Nephron progenitor cell (in vitro differentiated cells): ENCODE data around the gene HSD17B1.

Experiments used
- DNase-seq: peaks from one replicate; pipeline ENCODE4 v3.0.0; 2021
- H3K27ac Mint-ChIP-seq: 2 replicates; pipeline ENCODE4 v1.8.0; 2021; ENCODE audit warnings: mild to moderate bottlenecking, moderate library complexity, mixed read lengths
- H3K27me3 Mint-ChIP-seq: 2 replicates; pipeline ENCODE4 v1.8.0; 2021; ENCODE audit warnings: mild to moderate bottlenecking, low read depth, mixed read lengths; ENCODE audit not compliant: poor library complexity
- H3K36me3 Mint-ChIP-seq: 2 replicates; pipeline ENCODE4 v1.8.0; 2021; ENCODE audit warnings: low read depth, mixed read lengths
- H3K4me1 Mint-ChIP-seq: 2 replicates; pipeline ENCODE4 v1.8.0; 2021; ENCODE audit warnings: mixed read lengths
- H3K4me3 Mint-ChIP-seq: 2 replicates; pipeline ENCODE4 v1.8.0; 2021; ENCODE audit warnings: mild to moderate bottlenecking, moderate library complexity, mixed read lengths
- H3K9me3 Mint-ChIP-seq: 2 replicates; pipeline ENCODE4 v1.8.0; 2021; ENCODE audit warnings: mild to moderate bottlenecking, moderate library complexity, mixed read lengths
- TF ChIP-seq, protein P1 (sequence below): fragments of 200-600 bp; sonication (generic); IDR thresholded peaks from 2 replicates; pipeline ENCODE4 v1.5.0; 2021; ENCODE audit warnings: antibody characterized with exemption

Gene HSD17B1

DNA sequence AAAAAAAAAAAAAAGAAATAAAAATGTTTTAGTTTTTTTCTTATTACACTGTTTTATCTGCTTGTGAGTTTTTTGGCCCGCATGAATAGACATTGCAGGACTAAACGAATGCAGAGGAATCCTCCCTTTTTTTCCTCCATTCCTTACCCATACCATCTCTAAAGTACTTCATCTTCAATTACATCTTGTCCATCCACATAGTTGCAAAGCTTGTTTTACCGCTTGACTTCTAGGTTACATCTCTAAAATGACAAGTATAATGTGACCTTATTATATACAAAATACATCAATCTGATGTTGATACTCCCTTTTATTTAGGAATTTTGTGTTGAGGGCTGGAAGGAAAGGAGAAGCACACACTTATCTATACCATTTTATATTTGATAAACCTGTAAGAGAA is 43.7 kb downstream of the HSD17B1 start:
- H3K27ac Mint-ChIP-seq: no peak overlapping the region
- no peak overlapping the region for H3K4me3 Mint-ChIP-seq
- H3K27me3 Mint-ChIP-seq: no peaks in the 10 kb centered on the region
- no peaks in the 10 kb centered on the region for H3K9me3 Mint-ChIP-seq
- H3K36me3 Mint-ChIP-seq: peaks cover 26% of the 10 kb centered on the region
- TF ChIP-seq, protein P1, sequence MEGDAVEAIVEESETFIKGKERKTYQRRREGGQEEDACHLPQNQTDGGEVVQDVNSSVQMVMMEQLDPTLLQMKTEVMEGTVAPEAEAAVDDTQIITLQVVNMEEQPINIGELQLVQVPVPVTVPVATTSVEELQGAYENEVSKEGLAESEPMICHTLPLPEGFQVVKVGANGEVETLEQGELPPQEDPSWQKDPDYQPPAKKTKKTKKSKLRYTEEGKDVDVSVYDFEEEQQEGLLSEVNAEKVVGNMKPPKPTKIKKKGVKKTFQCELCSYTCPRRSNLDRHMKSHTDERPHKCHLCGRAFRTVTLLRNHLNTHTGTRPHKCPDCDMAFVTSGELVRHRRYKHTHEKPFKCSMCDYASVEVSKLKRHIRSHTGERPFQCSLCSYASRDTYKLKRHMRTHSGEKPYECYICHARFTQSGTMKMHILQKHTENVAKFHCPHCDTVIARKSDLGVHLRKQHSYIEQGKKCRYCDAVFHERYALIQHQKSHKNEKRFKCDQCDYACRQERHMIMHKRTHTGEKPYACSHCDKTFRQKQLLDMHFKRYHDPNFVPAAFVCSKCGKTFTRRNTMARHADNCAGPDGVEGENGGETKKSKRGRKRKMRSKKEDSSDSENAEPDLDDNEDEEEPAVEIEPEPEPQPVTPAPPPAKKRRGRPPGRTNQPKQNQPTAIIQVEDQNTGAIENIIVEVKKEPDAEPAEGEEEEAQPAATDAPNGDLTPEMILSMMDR: no peak
- no peak for DNase-seq
- H3K4me1 Mint-ChIP-seq: peaks cover 5% of the 10 kb centered on the region

DNA sequence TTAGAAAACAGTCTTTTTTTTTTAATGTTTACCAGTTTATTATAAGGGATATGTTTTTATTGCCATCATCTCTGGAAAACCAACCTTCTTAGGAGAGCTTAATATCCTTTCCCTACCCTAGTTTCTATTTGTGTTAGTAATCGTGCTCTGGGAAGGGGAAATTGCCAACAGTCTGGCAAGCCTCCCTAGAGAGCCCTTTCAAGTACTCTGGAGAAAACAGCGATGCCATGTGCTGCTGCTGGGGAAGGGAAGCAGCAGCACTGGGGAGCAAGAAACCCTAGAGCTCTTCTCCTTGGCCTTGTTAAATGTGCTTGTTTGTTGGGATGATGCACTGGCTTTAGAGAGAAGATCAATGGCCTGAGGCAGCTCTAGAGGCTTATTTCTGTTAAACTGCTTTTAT is 46.2 kb downstream of the HSD17B1 start:
- peak overlapping the region; percentile 91 for H3K27ac Mint-ChIP-seq
- peaks cover 24% of the 10 kb centered on the region for H3K36me3 Mint-ChIP-seq
- DNase-seq: no peak
- TF ChIP-seq, protein P1: no peak
- no peaks in the 10 kb centered on the region for H3K27me3 Mint-ChIP-seq
- H3K4me1 Mint-ChIP-seq: peaks cover 10% of the 10 kb centered on the region
- H3K9me3 Mint-ChIP-seq: no peaks in the 10 kb centered on the region
- no peak overlapping the region for H3K4me3 Mint-ChIP-seq

DNA sequence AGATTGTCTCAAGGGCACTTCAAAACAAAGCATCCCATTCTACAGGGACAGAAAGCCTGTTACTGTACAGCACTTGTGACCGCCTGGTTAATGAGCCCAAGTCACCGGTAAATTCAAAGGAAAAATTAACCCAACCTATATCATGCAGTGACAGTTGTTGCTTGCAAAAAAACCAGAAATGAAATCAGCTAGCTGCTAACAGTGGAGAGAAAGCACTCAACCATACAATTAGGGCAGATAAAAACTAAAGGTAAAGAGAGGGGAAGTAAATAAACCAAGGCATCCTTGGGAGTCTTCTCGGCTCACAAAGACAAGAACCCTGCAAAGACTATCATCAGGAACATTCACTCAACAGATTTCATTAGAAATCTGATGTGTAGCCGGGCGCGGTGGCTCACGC is 50.6 kb downstream of the HSD17B1 start:
- no peak for DNase-seq
- H3K27ac Mint-ChIP-seq: no peak overlapping the region
- no peak overlapping the region for H3K4me3 Mint-ChIP-seq
- peaks cover 26% of the 10 kb centered on the region for H3K36me3 Mint-ChIP-seq
- H3K4me1 Mint-ChIP-seq: peaks cover 45% of the 10 kb centered on the region
- H3K27me3 Mint-ChIP-seq: no peaks in the 10 kb centered on the region
- TF ChIP-seq, protein P1: no peak
- H3K9me3 Mint-ChIP-seq: no peaks in the 10 kb centered on the region
